ENCODE measurements around the gene ERBB3. TPM values are rescaled to one million over a fixed set of nuclear protein-coding genes. Genes with fewer than 3 reads are reported as not detected.
"Not testable (repeated sequence)": the region's sequence is repeated elsewhere in the genome, so short reads cannot be mapped to it uniquely, and the experiment has no call there.

Gene ERBB3
- total RNA-seq, 1 donor from 2014 or later: 3.8 TPM

DNA sequence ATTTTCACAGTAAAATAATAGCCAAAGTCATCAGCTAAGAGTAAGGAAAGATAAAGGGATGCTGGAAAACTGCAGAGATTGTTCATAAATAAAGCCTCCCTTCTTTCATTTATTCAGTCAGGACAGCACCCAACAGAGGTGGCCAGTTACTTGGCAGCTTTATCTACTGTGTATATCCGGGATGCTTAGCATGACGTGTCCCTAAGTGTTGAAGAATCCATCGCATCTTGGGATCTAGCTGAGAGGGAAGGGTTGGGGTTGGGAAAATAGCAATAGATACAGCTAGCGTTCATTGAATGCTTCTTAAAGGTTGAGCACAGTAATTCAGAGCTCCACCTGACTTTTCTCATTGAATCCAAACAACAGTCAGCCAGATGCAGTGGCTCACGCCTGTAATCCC, 5.6 kb upstream of the ERBB3 start:
- Mint-ChIP-seq H3K4me3 (ENCODE audit: unreplicated experiment) (no peak overlapping the region), H3K36me3 (ENCODE audit: low read depth, unreplicated experiment) (no peaks in the 10 kb centered on the region), H3K27ac (ENCODE audit: unreplicated experiment) (no peak overlapping the region), H3K4me1 (ENCODE audit: low read depth, unreplicated experiment) (peaks cover 3% of the 10 kb centered on the region), H3K27me3 (ENCODE audit: low read depth, unreplicated experiment) (peaks cover 2% of the 10 kb centered on the region), H3K9me3 (ENCODE audit: unreplicated experiment) (no peaks in the 10 kb centered on the region)
- TF ChIP-seq, protein P1, sequence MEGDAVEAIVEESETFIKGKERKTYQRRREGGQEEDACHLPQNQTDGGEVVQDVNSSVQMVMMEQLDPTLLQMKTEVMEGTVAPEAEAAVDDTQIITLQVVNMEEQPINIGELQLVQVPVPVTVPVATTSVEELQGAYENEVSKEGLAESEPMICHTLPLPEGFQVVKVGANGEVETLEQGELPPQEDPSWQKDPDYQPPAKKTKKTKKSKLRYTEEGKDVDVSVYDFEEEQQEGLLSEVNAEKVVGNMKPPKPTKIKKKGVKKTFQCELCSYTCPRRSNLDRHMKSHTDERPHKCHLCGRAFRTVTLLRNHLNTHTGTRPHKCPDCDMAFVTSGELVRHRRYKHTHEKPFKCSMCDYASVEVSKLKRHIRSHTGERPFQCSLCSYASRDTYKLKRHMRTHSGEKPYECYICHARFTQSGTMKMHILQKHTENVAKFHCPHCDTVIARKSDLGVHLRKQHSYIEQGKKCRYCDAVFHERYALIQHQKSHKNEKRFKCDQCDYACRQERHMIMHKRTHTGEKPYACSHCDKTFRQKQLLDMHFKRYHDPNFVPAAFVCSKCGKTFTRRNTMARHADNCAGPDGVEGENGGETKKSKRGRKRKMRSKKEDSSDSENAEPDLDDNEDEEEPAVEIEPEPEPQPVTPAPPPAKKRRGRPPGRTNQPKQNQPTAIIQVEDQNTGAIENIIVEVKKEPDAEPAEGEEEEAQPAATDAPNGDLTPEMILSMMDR (IDR thresholded peaks at IDR 0.05; ENCODE audit: insufficient read depth, low read depth, low read length): no peak
- no peak for TF ChIP-seq EZH2 (IDR thresholded peaks at IDR 0.05; ENCODE audit: insufficient read depth, low read length)
- no peak for FAIRE-seq
- no peak overlapping the region for H3K4me2 ChIP-seq (ENCODE audit: low read length)
- H3K4me3 ChIP-seq (ENCODE audit: insufficient read depth, low read depth, low read length): no peak overlapping the region
- no peak overlapping the region for H3K9ac ChIP-seq (ENCODE audit: low read length)
- no peak for DNase-seq (ENCODE audit: low read depth)
- no peak overlapping the region for H2AFZ ChIP-seq (ENCODE audit: low read depth, low read length)
- H3K27me3 ChIP-seq (ENCODE audit: insufficient read depth, low read length): no peaks in the 10 kb centered on the region
- H3K79me2 ChIP-seq (ENCODE audit: insufficient read depth, low read length): no peaks in the 10 kb centered on the region
- H4K20me1 ChIP-seq (ENCODE audit: insufficient read depth, low read length): no peaks in the 10 kb centered on the region
- no peaks in the 10 kb centered on the region for H3K36me3 ChIP-seq (ENCODE audit: insufficient read depth, low read length)
- H3K9me3 ChIP-seq (ENCODE audit: insufficient read depth, low read depth, low read length): no peaks in the 10 kb centered on the region
- H3K27ac ChIP-seq (ENCODE audit: low read depth, low read length): no peak overlapping the region
- H3K4me1 ChIP-seq (ENCODE audit: insufficient read depth, low read length): no peaks in the 10 kb centered on the region

DNA sequence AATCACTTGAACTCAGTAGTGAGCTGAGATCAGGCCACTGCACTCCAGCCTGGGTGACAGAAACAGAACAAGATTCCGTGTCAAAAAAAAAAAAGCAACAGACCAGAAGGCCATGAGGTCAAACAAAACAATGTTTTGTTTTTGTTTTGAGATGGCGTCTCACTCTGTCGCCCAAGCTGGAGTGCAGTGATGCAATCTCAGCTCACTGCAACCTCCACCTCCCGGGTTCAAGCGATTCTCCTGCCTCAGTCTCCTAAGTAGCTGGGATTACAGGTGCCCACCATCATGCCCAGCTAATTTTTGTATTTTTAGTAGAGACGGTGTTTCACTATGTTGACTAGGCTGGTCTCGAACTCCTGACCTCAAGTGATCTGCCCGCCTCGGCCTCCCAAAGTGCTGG, 2.0 kb upstream of the ERBB3 start:
- not testable (repeated sequence) for H3K9me3 Mint-ChIP-seq (ENCODE audit: unreplicated experiment); H3K36me3 ChIP-seq (ENCODE audit: insufficient read depth, low read length); H3K9ac ChIP-seq (ENCODE audit: low read length); H3K4me1 ChIP-seq (ENCODE audit: insufficient read depth, low read length); H3K4me1 Mint-ChIP-seq (ENCODE audit: low read depth, unreplicated experiment); DNase-seq (ENCODE audit: low read depth); H3K79me2 ChIP-seq (ENCODE audit: insufficient read depth, low read length); H3K27ac ChIP-seq (ENCODE audit: low read depth, low read length); H3K27ac Mint-ChIP-seq (ENCODE audit: unreplicated experiment); H3K9me3 ChIP-seq (ENCODE audit: insufficient read depth, low read depth, low read length); H3K4me3 ChIP-seq (ENCODE audit: insufficient read depth, low read depth, low read length); H3K4me2 ChIP-seq (ENCODE audit: low read length); H3K36me3 Mint-ChIP-seq (ENCODE audit: low read depth, unreplicated experiment); H3K27me3 Mint-ChIP-seq (ENCODE audit: low read depth, unreplicated experiment); H4K20me1 ChIP-seq (ENCODE audit: insufficient read depth, low read length); H2AFZ ChIP-seq (ENCODE audit: low read depth, low read length); FAIRE-seq; H3K4me3 Mint-ChIP-seq (ENCODE audit: unreplicated experiment)
- H3K27me3 ChIP-seq (ENCODE audit: insufficient read depth, low read length): peaks cover 22% of the 10 kb centered on the region

DNA sequence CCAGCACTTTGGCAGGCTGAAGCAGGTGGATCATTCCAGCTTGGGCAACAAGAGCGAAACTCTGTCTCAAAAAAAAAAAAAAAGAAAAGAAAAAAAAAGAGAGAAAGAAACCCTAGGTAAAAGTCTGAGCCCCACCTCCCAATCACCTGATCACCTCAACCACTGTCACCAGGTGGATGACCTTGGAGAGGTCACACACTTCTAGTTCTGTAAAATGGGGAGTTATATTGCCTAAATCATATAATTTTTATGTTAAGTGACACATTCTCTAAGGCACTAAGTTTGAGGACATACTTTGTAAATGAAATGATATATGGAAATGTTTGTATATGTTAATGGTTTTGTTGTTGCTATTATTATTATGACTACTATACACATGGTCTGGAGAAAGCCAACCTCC, 1.5 kb upstream of the ERBB3 start:
- Histone ChIP-seq H3K4me2 (ENCODE audit: low read length) (peak overlapping the region; percentile 99), H3K79me2 (ENCODE audit: insufficient read depth, low read length) (no peaks in the 10 kb centered on the region), H3K4me3 (ENCODE audit: insufficient read depth, low read depth, low read length) (no peak overlapping the region), H3K4me1 (ENCODE audit: insufficient read depth, low read length) (peaks cover 6% of the 10 kb centered on the region), H3K27ac (ENCODE audit: low read depth, low read length) (no peak overlapping the region), H3K9me3 (ENCODE audit: insufficient read depth, low read depth, low read length) (no peaks in the 10 kb centered on the region), H2AFZ (ENCODE audit: low read depth, low read length) (peak overlapping the region; percentile 95), H3K9ac (ENCODE audit: low read length) (no peak overlapping the region), H3K27me3 (ENCODE audit: insufficient read depth, low read length) (peaks cover 25% of the 10 kb centered on the region), H3K36me3 (ENCODE audit: insufficient read depth, low read length) (no peaks in the 10 kb centered on the region), H4K20me1 (ENCODE audit: insufficient read depth, low read length) (no peaks in the 10 kb centered on the region)
- H3K4me3 Mint-ChIP-seq (ENCODE audit: unreplicated experiment): peak overlapping the region; percentile 61
- no peaks in the 10 kb centered on the region for H3K9me3 Mint-ChIP-seq (ENCODE audit: unreplicated experiment)
- DNase-seq (ENCODE audit: low read depth) (no peak), FAIRE-seq (no peak)
- H3K4me1 Mint-ChIP-seq (ENCODE audit: low read depth, unreplicated experiment): no peaks in the 10 kb centered on the region
- no peaks in the 10 kb centered on the region for H3K36me3 Mint-ChIP-seq (ENCODE audit: low read depth, unreplicated experiment)
- no peak for TF ChIP-seq EZH2 (IDR thresholded peaks at IDR 0.05; ENCODE audit: insufficient read depth, low read length)
- TF ChIP-seq, protein P1 (IDR thresholded peaks at IDR 0.05; ENCODE audit: insufficient read depth, low read depth, low read length): no peak
- peaks cover 4% of the 10 kb centered on the region for H3K27me3 Mint-ChIP-seq (ENCODE audit: low read depth, unreplicated experiment)
- H3K27ac Mint-ChIP-seq (ENCODE audit: unreplicated experiment): no peak overlapping the region
